OCI-LY1 (cell line): ENCODE results near the gene PRDM1.

Experiments
- H2AFZ ChIP-seq: fragments of 200-600 bp; sonication (generic), shearing (Covaris generic); 2 replicates; pipeline ENCODE4 v1.6.0; 2014; ENCODE audit warnings: antibody characterized with exemption, mild to moderate bottlenecking, low read length
- H3F3A ChIP-seq: fragments of 200-600 bp; sonication (generic), shearing (Covaris generic); 2 replicates; pipeline ENCODE4 v1.6.0; 2014; ENCODE audit warnings: mild to moderate bottlenecking, antibody characterized with exemption, low read length, moderate library complexity; ENCODE audit not compliant: insufficient read depth
- H3K27ac ChIP-seq: fragments of 200-600 bp; sonication (generic); 2 replicates; pipeline ENCODE4 v1.5.1; 2014; ENCODE audit warnings: low read length, mixed run types, mild to moderate bottlenecking, low read depth; ENCODE audit not compliant: poor library complexity, severe bottlenecking
- H3K27me3 ChIP-seq: fragments of 200-600 bp; sonication (generic); 2 replicates; pipeline ENCODE4 v1.6.0; 2014; ENCODE audit warnings: antibody characterized with exemption, mild to moderate bottlenecking, low read length, moderate library complexity; ENCODE audit not compliant: insufficient read depth
- H3K36me3 ChIP-seq: fragments of 200-600 bp; sonication (generic); 2 replicates; pipeline ENCODE4 v1.6.1; 2014; ENCODE audit warnings: mild to moderate bottlenecking, antibody characterized with exemption, low read length, moderate library complexity, mixed read lengths; ENCODE audit not compliant: insufficient read depth
- H3K4me1 ChIP-seq: fragments of 200-600 bp; sonication (generic); 2 replicates; pipeline ENCODE4 v1.5.1; 2014; ENCODE audit warnings: mild to moderate bottlenecking, low read length, moderate library complexity; ENCODE audit not compliant: insufficient read depth, severe bottlenecking
- H3K4me2 ChIP-seq: fragments of 200-600 bp; sonication (generic), shearing (Covaris generic); 2 replicates; pipeline ENCODE4 v1.6.1; 2014; ENCODE audit warnings: low read length
- H3K4me3 ChIP-seq: fragments of 200-600 bp; sonication (generic); 2 replicates; pipeline ENCODE4 v1.5.1; 2014; ENCODE audit warnings: low read length, low read depth, mild to moderate bottlenecking, mixed read lengths; ENCODE audit not compliant: poor library complexity, severe bottlenecking
- H3K79me2 ChIP-seq: fragments of 200-600 bp; shearing (Covaris generic); 2 replicates; pipeline ENCODE4 v1.6.1; 2016; ENCODE audit warnings: mixed run types, low read length, mixed read lengths; ENCODE audit not compliant: insufficient read depth
- H3K9ac ChIP-seq: fragments of 200-600 bp; sonication (generic), shearing (Covaris generic); 2 replicates; pipeline ENCODE4 v1.6.1; 2014; ENCODE audit warnings: mild to moderate bottlenecking, low read length, mixed read lengths
- H3K9me2 ChIP-seq: fragments of 200-600 bp; sonication (generic), shearing (Covaris generic); 2 replicates; pipeline ENCODE4 v1.6.1; 2014; ENCODE audit warnings: low read depth, mild to moderate bottlenecking, low read length, mixed read lengths
- H3K9me3 ChIP-seq: fragments of 200-600 bp; shearing (Covaris generic); 2 replicates; pipeline ENCODE4 v1.6.1; 2014; ENCODE audit warnings: low read length, mixed read lengths
- H4K20me1 ChIP-seq: fragments of 200-600 bp; sonication (generic), shearing (Covaris generic); 2 replicates; pipeline ENCODE4 v1.6.0; 2016; ENCODE audit warnings: mild to moderate bottlenecking, low read length; ENCODE audit not compliant: insufficient read depth
- EZH2 ChIP-seq: fragments of 200-600 bp; sonication (generic), shearing (Covaris generic); IDR thresholded peaks from 2 replicates; pipeline ENCODE4 v1.8.0; 2017; ENCODE audit warnings: borderline replicate concordance, mixed run types, mild to moderate bottlenecking, antibody characterized with exemption, low read length, moderate library complexity, mixed read lengths
- TF ChIP-seq, protein P1 (sequence below): fragments of 200-600 bp; sonication (generic), shearing (Covaris generic); IDR thresholded peaks from 2 replicates; pipeline ENCODE4 v1.5.1; 2017; ENCODE audit warnings: mild to moderate bottlenecking, antibody characterized with exemption, low read length, moderate library complexity, mixed read lengths

PRDM1 gene

DNA sequence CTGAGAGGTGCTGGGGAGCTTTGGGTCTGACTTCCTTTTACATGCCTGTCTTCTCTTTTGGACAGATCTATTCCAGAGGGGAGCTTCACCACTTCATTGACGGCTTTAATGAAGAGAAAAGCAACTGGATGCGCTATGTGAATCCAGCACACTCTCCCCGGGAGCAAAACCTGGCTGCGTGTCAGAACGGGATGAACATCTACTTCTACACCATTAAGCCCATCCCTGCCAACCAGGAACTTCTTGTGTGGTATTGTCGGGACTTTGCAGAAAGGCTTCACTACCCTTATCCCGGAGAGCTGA, 13.1 kb downstream of the PRDM1 start:
- 0 out of 2 replicates have a peak overlapping the region, but pooled peaks have one; percentile 66 for H3K4me2 ChIP-seq
- no peaks in the 10 kb centered on the region for H3F3A ChIP-seq
- no peaks in the 10 kb centered on the region for H4K20me1 ChIP-seq
- no peaks in the 10 kb centered on the region for H3K9me3 ChIP-seq
- H3K79me2 ChIP-seq = no peaks in the 10 kb centered on the region
- H3K9me2 ChIP-seq = no peaks in the 10 kb centered on the region
- no peak overlapping the region for H3K4me3 ChIP-seq
- no peak for TF ChIP-seq EZH2
- TF ChIP-seq, protein P1, sequence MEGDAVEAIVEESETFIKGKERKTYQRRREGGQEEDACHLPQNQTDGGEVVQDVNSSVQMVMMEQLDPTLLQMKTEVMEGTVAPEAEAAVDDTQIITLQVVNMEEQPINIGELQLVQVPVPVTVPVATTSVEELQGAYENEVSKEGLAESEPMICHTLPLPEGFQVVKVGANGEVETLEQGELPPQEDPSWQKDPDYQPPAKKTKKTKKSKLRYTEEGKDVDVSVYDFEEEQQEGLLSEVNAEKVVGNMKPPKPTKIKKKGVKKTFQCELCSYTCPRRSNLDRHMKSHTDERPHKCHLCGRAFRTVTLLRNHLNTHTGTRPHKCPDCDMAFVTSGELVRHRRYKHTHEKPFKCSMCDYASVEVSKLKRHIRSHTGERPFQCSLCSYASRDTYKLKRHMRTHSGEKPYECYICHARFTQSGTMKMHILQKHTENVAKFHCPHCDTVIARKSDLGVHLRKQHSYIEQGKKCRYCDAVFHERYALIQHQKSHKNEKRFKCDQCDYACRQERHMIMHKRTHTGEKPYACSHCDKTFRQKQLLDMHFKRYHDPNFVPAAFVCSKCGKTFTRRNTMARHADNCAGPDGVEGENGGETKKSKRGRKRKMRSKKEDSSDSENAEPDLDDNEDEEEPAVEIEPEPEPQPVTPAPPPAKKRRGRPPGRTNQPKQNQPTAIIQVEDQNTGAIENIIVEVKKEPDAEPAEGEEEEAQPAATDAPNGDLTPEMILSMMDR = no peak
- H2AFZ ChIP-seq = no peak overlapping the region
- no peak overlapping the region for H3K9ac ChIP-seq
- 0 out of 2 replicates have a peak, but pooled peaks cover 4% of the 10 kb centered on the region for H3K27me3 ChIP-seq
- peaks cover 23% of the 10 kb centered on the region for H3K4me1 ChIP-seq
- H3K27ac ChIP-seq = no peak overlapping the region
- no peaks in the 10 kb centered on the region for H3K36me3 ChIP-seq

DNA sequence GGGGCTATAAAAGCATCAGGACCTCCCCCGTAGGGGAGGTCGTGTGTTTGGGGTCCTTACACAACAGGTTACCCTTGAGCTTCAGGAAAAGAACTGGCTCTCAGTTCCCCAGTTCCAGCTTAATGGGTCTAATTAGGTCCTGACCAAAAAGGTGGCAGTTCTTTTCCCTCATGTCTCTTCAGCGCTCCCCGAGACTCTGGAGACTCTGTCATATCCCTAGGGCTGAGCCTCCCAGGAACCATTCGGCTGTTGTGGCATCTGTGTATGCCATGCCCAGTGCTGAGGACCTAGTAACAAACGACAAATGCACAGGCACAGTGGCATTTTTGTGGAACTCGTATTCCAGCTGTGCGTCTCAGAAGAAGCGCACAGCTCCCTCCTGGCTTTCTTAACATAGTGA, 14.6 kb downstream of the PRDM1 start:
- Histone ChIP-seq H3K27me3 (peaks cover 4% of the 10 kb centered on the region; the same call in 1 of the 2 replicates), H3K27ac (no peak overlapping the region), H3K4me3 (no peak overlapping the region), H3K9me3 (no peaks in the 10 kb centered on the region), H3K4me2 (no peak overlapping the region), H3K9ac (no peak overlapping the region), H3K36me3 (no peaks in the 10 kb centered on the region), H3K4me1 (peaks cover 23% of the 10 kb centered on the region), H3K79me2 (no peaks in the 10 kb centered on the region), H3F3A (no peaks in the 10 kb centered on the region), H4K20me1 (no peaks in the 10 kb centered on the region), H2AFZ (no peak overlapping the region), H3K9me2 (no peaks in the 10 kb centered on the region)
- no peak for TF ChIP-seq EZH2
- TF ChIP-seq, protein P1 = no peak

DNA sequence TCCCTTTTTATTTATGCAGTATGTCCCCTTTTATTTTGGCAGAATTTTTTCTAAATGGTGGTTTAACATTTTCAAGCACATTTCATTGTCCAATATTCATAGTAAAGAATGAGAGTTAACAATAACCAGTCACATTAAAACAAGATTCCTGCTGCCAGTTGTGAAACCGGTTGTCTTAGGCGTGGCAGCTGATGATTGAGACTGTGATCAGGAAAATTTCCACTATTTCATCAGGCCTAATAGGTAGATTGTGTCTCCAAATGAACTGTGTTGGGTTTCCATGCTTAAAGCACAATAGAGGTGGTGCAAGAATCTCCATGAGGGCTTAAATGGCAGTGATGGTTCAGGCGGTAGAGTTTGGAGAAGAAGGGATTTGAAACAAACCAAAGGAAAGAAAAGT, 15.3 kb downstream of the PRDM1 start:
- Histone ChIP-seq H3K36me3 (no peaks in the 10 kb centered on the region), H3K27ac (no peak overlapping the region), H3K27me3 (peaks cover 4% of the 10 kb centered on the region; the same call in 1 of the 2 replicates), H3K9ac (no peak overlapping the region), H4K20me1 (no peaks in the 10 kb centered on the region), H3K4me3 (no peak overlapping the region), H3K79me2 (no peaks in the 10 kb centered on the region), H3K4me1 (peaks cover 23% of the 10 kb centered on the region), H3F3A (no peaks in the 10 kb centered on the region), H3K9me2 (no peaks in the 10 kb centered on the region), H3K9me3 (no peaks in the 10 kb centered on the region), H3K4me2 (no peak overlapping the region), H2AFZ (no peak overlapping the region)
- TF ChIP-seq, protein P1 = no peak
- TF ChIP-seq EZH2 = no peak
